Activated CD8-positive, alpha-beta memory T cell treated with anti-CD3 and anti-CD28 coated beads, Interleukin-2, amount 10 ng/mL, durations not matched to agents 7 days and 5 days (primary cell): ENCODE measurements around the gene SRPRA. TPM values are rescaled to one million over a fixed set of nuclear protein-coding genes. Genes with fewer than 3 reads are reported as not detected.

Source experiments
- ATAC-seq: fragments of 150-1000 bp; cut with Tn5 transposase; one replicate; pipeline ENCODE4 v1.10.0; 2021; ENCODE audit warnings: moderate library complexity
- CTCF ChIA-PET: fragments of 350-600 bp; sonication (Branson Sonifier 250); formaldehyde crosslinking; loops from one replicate; lab custom pipeline; 2021; ENCODE audit warnings: antibody characterized with exemption; lab: Charles Lee
- DNase-seq: peaks from one replicate; pipeline ENCODE4 v3.0.0-alpha.2; 2020
- H3K27ac Mint-ChIP-seq: one replicate; pipeline ENCODE4 v1.8.0; 2021; ENCODE audit warnings: mild to moderate bottlenecking, mixed read lengths
- H3K27me3 Mint-ChIP-seq: one replicate; pipeline ENCODE4 v1.8.0; 2021; ENCODE audit warnings: mixed read lengths
- H3K36me3 Mint-ChIP-seq: one replicate; pipeline ENCODE4 v1.8.0; 2021; ENCODE audit warnings: mild to moderate bottlenecking, mixed read lengths
- H3K4me1 Mint-ChIP-seq: one replicate; pipeline ENCODE4 v1.8.0; 2021; ENCODE audit warnings: mixed read lengths
- H3K4me3 Mint-ChIP-seq: one replicate; pipeline ENCODE4 v1.8.0; 2021; ENCODE audit warnings: mild to moderate bottlenecking, moderate library complexity, mixed read lengths
- H3K9me3 Mint-ChIP-seq: one replicate; pipeline ENCODE4 v1.8.0; 2022; ENCODE audit warnings: low read depth, mixed read lengths
- total RNA-seq, 2 experiments: library from RNA; stranded (reverse); gene quantifications; one replicate each; pipeline ENCODE4 v1.2.3, GENCODE V29; 2021

The SRPRA gene
- total RNA-seq, 2 experiments from 2014 or later = 100 to 134 TPM

- H3K4me1 Mint-ChIP-seq = no peaks in the 10 kb centered on the region
- H3K27ac Mint-ChIP-seq = no peak overlapping the region
- no peaks in the 10 kb centered on the region for H3K9me3 Mint-ChIP-seq
- H3K36me3 Mint-ChIP-seq = peaks cover 8% of the 10 kb centered on the region
- H3K27me3 Mint-ChIP-seq = no peaks in the 10 kb centered on the region
- no peak for DNase-seq
- ATAC-seq = no peak
- H3K4me3 Mint-ChIP-seq = no peak overlapping the region
- CTCF ChIA-PET = no interaction called here
Measured at GRCh38 chr11:126246636-126247035, 22.1 kb downstream of the SRPRA start.

DNA sequence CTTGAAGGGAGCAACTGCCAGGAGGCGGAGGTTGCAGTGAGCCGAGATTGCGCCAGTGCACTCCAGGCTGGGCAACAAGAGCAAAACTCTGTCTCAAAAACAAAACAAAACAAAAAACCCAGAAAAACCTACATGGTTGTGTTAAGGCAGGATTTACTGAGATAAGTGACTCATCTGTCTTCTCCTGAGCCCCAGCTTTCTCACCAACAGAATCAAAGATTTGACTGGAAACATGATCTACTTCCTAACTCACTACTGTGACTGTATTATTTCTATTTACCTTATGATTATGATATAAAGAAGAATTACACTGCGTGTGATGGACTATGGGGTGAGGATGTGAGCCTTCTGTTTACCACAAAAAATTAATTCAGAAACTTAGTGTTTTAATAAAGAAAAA is 35.3 kb downstream of the SRPRA start:
- H3K27me3 Mint-ChIP-seq = no peaks in the 10 kb centered on the region
- no peak for DNase-seq
- ATAC-seq = no peak
- no peaks in the 10 kb centered on the region for H3K4me1 Mint-ChIP-seq
- no peak overlapping the region for H3K4me3 Mint-ChIP-seq
- H3K36me3 Mint-ChIP-seq = peaks cover 8% of the 10 kb centered on the region
- H3K27ac Mint-ChIP-seq = no peak overlapping the region
- no peaks in the 10 kb centered on the region for H3K9me3 Mint-ChIP-seq
- CTCF ChIA-PET = interaction anchor here (1.6 kb wide), 1 partner anchor 14 kb away, joined by 4 read pairs; no protein-coding TSS in a partner anchor

DNA sequence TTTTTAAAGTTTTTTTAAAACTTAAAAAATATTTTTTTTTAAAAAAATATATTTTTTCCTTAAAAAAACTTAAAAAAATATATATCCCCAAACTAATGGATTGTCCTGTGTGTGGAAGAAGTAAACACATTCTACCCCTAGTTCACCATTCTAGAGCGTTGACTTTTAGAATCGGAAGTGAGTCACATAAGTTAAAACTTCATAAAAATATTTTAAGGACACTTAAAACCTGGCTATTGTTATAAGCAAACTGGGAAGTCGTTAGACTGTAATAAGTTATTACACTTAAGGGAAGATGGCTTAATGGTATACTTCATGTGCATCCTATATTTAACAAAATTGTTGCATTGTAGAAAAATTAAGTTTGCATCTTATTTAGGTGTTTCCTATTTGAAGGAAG is 36.0 kb downstream of the SRPRA start:
- no peaks in the 10 kb centered on the region for H3K9me3 Mint-ChIP-seq
- CTCF ChIA-PET = interaction anchor here (1.6 kb wide), 1 partner anchor 13 kb away, joined by 4 read pairs; no protein-coding TSS in a partner anchor
- no peaks in the 10 kb centered on the region for H3K4me1 Mint-ChIP-seq
- ATAC-seq (no peak), DNase-seq (no peak)
- no peak overlapping the region for H3K27ac Mint-ChIP-seq
- no peaks in the 10 kb centered on the region for H3K27me3 Mint-ChIP-seq
- H3K4me3 Mint-ChIP-seq = no peak overlapping the region
- H3K36me3 Mint-ChIP-seq = peaks cover 5% of the 10 kb centered on the region

DNA sequence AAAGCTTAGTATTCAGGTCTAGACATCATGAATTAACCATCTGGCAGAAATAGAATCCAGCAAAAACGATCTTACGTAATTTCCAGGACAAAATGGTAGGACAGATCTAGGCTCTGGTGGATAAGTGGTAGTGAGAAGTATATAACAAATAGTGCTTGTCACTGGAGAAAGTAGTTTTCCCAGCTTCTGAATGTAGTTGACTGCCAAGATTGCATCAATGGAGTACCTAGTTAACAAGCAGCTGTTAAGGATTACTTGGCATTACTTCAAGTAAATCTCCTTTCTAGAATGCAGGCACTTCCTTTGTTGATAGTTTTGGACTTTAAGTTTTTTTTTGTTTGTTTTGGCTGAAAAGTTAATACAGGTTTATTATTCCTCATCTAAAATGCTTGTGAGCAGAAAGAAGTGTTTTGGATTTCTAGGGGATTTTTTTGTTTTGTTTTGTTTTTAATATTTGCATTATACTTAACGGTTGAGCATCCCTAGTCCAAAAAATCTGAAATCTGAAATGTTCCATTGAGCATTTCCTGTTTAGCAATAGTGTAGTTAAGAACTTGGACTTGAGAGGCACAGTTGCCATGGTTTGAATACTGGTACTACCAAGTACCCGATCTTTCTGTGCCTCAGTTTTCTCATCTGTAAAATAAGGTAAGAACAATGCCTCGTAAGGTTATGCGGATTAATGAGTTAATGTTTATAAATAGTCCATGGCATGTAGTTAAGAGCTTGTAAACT is 36.8 kb downstream of the SRPRA start:
- Mint-ChIP-seq H3K4me1 (no peaks in the 10 kb centered on the region), H3K4me3 (no peak overlapping the region), H3K36me3 (peaks cover 5% of the 10 kb centered on the region), H3K27ac (no peak overlapping the region), H3K27me3 (no peaks in the 10 kb centered on the region), H3K9me3 (no peaks in the 10 kb centered on the region)
- DNase-seq (no peak), ATAC-seq (no peak)
- CTCF ChIA-PET = interaction anchor here (1.6 kb wide), 1 partner anchor 12 kb away, joined by 4 read pairs; no protein-coding TSS in a partner anchor

- Mint-ChIP-seq H3K9me3 (peaks cover 2% of the 10 kb centered on the region), H3K4me3 (no peak overlapping the region), H3K27me3 (no peaks in the 10 kb centered on the region), H3K36me3 (peaks cover 7% of the 10 kb centered on the region), H3K4me1 (no peaks in the 10 kb centered on the region), H3K27ac (no peak overlapping the region)
- DNase-seq (no peak), ATAC-seq (no peak)
- CTCF ChIA-PET = no interaction called here
Measured at GRCh38 chr11:126229858-126230540, 38.7 kb downstream of the SRPRA start.

DNA sequence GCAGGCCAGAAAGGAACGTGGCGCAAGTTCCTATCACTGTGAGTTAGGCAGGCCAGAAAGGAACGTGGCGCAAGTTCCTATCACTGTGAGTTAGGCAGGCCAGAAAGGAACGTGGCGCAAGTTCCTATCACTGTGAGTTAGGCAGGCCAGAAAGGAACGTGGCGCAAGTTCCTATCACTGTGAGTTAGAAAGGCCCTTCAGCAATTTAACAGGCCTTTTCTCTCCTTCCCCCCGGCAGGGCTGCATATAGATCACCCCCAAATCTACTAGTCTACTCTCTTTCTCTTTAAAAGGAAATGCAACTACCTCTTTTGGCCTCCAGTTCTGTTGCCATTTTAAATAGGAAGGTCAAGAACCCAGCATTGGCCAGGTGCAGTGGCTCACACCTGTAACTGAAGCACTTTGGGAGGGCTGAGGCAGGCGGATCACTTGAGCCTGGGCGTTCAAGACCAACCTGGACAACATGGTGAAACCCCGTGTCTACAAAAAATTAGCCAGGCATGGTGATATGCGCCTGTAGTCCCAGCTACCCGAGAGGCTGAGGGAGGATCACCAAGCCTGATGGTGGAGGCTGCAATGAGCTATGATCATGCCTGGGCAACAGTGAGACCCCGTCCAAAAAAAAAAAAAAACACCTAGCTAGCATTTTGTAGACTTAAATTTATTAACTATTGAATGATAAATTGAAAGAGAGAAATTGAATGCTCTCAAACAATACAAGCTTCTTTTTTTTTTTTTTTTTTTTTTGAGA is 42.2 kb downstream of the SRPRA start:
- Mint-ChIP-seq H3K27me3 (no peaks in the 10 kb centered on the region), H3K4me3 (no peak overlapping the region), H3K9me3 (peaks cover 2% of the 10 kb centered on the region), H3K27ac (no peak overlapping the region), H3K4me1 (no peaks in the 10 kb centered on the region), H3K36me3 (peaks cover 7% of the 10 kb centered on the region)
- CTCF ChIA-PET = no interaction called here
- DNase-seq (no peak), ATAC-seq (no peak)

DNA sequence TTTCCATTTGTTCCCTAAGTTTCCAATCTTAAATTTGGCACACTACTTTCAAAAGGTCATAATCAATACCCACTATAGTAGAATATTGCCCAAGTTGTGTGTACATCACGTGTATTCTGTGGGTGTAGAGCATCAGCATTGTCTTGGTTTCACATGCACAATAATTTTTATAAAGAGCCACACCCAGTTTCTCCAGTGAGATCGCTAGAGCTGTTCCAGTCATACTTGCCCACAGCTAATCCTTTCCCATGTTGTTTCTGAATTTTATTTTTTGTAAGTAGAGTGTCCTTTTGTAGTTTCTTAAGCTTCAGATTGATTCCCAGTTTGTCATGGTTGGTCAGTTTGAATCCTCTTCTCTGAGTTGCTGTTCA is 43.4 kb downstream of the SRPRA start:
- ATAC-seq = no peak
- CTCF ChIA-PET = no interaction called here

GRCh38 chr11:126224647-126225294 is 43.9 kb downstream of the SRPRA start:
- Mint-ChIP-seq H3K27ac (no peak overlapping the region), H3K36me3 (peaks cover 7% of the 10 kb centered on the region), H3K27me3 (no peaks in the 10 kb centered on the region), H3K4me1 (no peaks in the 10 kb centered on the region), H3K9me3 (peaks cover 2% of the 10 kb centered on the region), H3K4me3 (no peak overlapping the region)
- no peak for DNase-seq
- ATAC-seq = no peak
- CTCF ChIA-PET = no interaction called here

More for the DNA sequence above, 43.4 kb downstream of the SRPRA start:
- Mint-ChIP-seq H3K4me1 (no peaks in the 10 kb centered on the region), H3K36me3 (peaks cover 7% of the 10 kb centered on the region), H3K27me3 (no peaks in the 10 kb centered on the region), H3K27ac (no peak overlapping the region), H3K4me3 (no peak overlapping the region), H3K9me3 (peaks cover 2% of the 10 kb centered on the region)
- no peak for DNase-seq

DNA sequence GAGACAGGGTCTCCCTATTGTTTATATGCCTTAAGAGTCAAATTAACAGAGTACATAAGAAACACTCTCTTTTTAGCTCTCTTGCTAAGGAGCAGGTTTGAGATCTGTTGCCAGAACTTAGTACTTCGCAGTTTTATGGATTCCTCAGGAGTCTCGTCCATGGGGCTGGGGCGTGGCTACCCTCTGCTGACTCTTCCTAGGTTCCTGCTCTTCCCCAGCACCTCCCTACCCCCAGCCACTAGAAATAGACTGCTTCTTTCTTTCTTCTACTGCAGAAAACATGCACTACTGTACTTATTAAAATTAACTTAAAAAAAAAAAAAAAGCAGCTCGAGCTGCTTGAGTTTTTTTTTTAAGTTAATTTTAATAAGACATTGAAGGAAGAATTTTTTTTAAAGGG is 49.1 kb downstream of the SRPRA start:
- CTCF ChIA-PET = interaction anchor here (0.6 to 1.6 kb wide), 3 partner anchors 13 to 559 kb away, joined by 3 to 4 read pairs (median 4); partner anchors contain the start of gene PUS3
- Mint-ChIP-seq H3K9me3 (no peaks in the 10 kb centered on the region), H3K36me3 (no peaks in the 10 kb centered on the region), H3K27me3 (no peaks in the 10 kb centered on the region), H3K4me1 (peaks cover 20% of the 10 kb centered on the region), H3K27ac (no peak overlapping the region), H3K4me3 (no peak overlapping the region)
- no peak for ATAC-seq
- no peak for DNase-seq

DNA sequence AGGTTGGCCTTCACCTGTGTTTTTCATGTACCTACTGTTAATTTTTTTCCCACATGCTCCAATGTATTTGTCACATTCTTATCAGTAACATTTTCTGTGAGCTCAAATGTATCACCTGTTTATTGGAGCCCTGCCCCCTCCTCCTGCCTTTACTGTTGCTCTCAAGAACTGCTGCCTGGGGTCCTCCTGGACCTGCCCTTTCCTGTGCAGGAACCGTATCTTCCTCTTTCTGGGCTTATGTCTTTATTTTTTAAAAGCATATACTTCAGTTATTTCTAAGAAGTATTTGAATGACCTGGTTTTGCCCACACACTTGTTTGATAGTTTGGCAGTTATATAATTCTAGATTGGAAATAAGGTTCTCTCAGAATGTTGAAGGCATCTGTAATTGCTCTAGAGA is 51.2 kb downstream of the SRPRA start:
- ATAC-seq (no peak), DNase-seq (no peak)
- CTCF ChIA-PET = no interaction called here
- Mint-ChIP-seq H3K9me3 (no peaks in the 10 kb centered on the region), H3K27ac (no peak overlapping the region), H3K4me3 (no peak overlapping the region), H3K4me1 (peaks cover 31% of the 10 kb centered on the region), H3K36me3 (peaks cover 1% of the 10 kb centered on the region), H3K27me3 (peaks cover 5% of the 10 kb centered on the region)

DNA sequence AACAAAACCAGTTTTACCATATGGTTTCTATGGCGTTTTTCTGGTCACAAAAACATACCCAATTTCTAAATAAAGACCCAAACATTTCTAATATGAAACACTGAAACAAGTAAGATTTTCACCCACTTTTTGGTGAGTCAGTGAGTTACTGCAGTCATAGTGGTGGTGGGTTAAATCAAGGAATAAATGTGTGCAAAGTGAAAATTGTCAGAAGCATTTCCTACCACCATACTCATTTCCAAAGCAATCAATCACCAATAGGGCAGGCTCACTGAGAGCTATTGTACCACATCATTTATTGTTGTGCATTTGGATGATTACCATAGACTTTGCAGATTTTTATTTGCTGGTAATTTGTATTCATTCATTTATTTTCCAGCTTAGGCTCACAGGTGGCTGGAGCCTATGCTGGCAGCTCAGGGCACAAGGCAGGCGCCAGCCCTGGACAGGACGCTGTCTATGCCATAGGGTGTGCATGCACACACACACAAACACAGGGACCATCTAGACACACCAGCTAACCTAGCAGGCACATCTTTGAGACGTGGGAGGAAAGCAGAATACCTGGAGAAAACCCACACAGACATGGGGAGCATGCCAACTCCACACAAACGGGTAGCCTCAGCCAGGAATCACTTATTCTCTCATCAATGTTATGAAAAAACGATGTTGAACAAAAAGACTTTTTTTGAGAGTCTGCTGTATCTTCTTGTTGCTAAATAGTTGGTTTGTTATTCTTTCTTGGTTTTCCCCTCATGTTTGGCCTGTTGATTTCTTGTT is 52.0 kb downstream of the SRPRA start:
- Mint-ChIP-seq H3K27ac (no peak overlapping the region), H3K4me1 (peaks cover 38% of the 10 kb centered on the region), H3K27me3 (peaks cover 5% of the 10 kb centered on the region), H3K36me3 (peaks cover 1% of the 10 kb centered on the region), H3K4me3 (no peak overlapping the region), H3K9me3 (no peaks in the 10 kb centered on the region)
- ATAC-seq (no peak), DNase-seq (no peak)
- CTCF ChIA-PET = no interaction called here

- Mint-ChIP-seq H3K27ac (no peak overlapping the region), H3K27me3 (peaks cover 5% of the 10 kb centered on the region), H3K9me3 (no peaks in the 10 kb centered on the region), H3K4me1 (peaks cover 49% of the 10 kb centered on the region), H3K36me3 (peaks cover 1% of the 10 kb centered on the region), H3K4me3 (no peak overlapping the region)
- CTCF ChIA-PET = no interaction called here
- no peak for ATAC-seq
- no peak for DNase-seq
Measured at GRCh38 chr11:126214841-126215240, 53.9 kb downstream of the SRPRA start.
